SK-N-MC (cell line): ENCODE measurements around the gene PCDHA7.
"Not testable (repeated sequence)": the region's sequence is repeated elsewhere in the genome, so short reads cannot be mapped to it uniquely, and the experiment has no call there.

ENCODE experiments used
- DNase-seq: peaks from one replicate; pipeline ENCODE4 v3.0.0-alpha.2; 2011; ENCODE audit warnings: low read depth, low spot score
- H3K27ac ChIP-seq: fragments of 200-600 bp; sonication (generic); 2 replicates; pipeline ENCODE4 v1.5.1; 2016; ENCODE audit warnings: mixed run types
- H3K36me3 ChIP-seq: fragments of 200-600 bp; sonication (generic); 2 replicates; pipeline ENCODE4 v1.6.1; 2017; ENCODE audit warnings: antibody characterized with exemption, low read length, mixed read lengths; ENCODE audit not compliant: insufficient read depth
- H3K4me3 ChIP-seq: fragments of 200-600 bp; sonication (generic); 2 replicates; pipeline ENCODE4 v1.5.1; 2016
- H3K9ac ChIP-seq: fragments of 200-600 bp; sonication (generic); 2 replicates; pipeline ENCODE4 v1.8.0; 2017; ENCODE audit warnings: mixed run types, mixed read lengths; ENCODE audit not compliant: insufficient read length
- H3K9me3 ChIP-seq: fragments of 200-600 bp; sonication (generic); 2 replicates; pipeline ENCODE4 v1.6.1; 2017; ENCODE audit warnings: low read depth, mild to moderate bottlenecking, antibody characterized with exemption, low read length, moderate library complexity, mixed read lengths
- EZH2 ChIP-seq: fragments of 200-600 bp; sonication (generic); IDR thresholded peaks from one replicate; pipeline ENCODE4 v1.6.1; 2017; ENCODE audit warnings: antibody characterized with exemption
- FOXP2 ChIP-seq: optimal IDR thresholded peaks from 2 replicates; pipeline ENCODE3; 2011; ENCODE audit warnings: mild to moderate bottlenecking, moderate library complexity; ENCODE audit not compliant: insufficient read depth; ENCODE audit errors: extremely low read length, control extremely low read depth
- POLR2AphosphoS5 ChIP-seq: IDR thresholded peaks from 2 replicates; pipeline ENCODE4 v1.6.1; 2012; ENCODE audit warnings: mild to moderate bottlenecking, low read depth, low read length, borderline replicate concordance

Gene PCDHA7

GRCh38 chr5:140835622-140836510, 1.8 kb downstream of the PCDHA7 start:
- TF ChIP-seq EZH2: no peak
- TF ChIP-seq FOXP2: no peak
- H3K36me3 ChIP-seq: no peaks in the 10 kb centered on the region
- H3K27ac ChIP-seq: no peak overlapping the region
- no peak overlapping the region for H3K9ac ChIP-seq
- H3K4me3 ChIP-seq: no peak overlapping the region
- no peak for DNase-seq
- no peaks in the 10 kb centered on the region for H3K9me3 ChIP-seq

- Histone ChIP-seq H3K9me3 (no peaks in the 10 kb centered on the region), H3K36me3 (no peaks in the 10 kb centered on the region), H3K4me3 (no peak within 1 kb of the TSS), H3K27ac (no peak within 1 kb of the TSS), H3K9ac (no peak within 1 kb of the TSS)
- TF ChIP-seq EZH2 (no peak), FOXP2 (no peak), POLR2AphosphoS5 (no peak)
- no peak for DNase-seq
Measured at GRCh38 chr5:140840978-140841962, 7.2 kb downstream of the PCDHA7 start, which contains the start of gene PCDHA8. PCDHA8 (plus strand) TSS chr5:140841187; CDS start chr5:140841322, 135 bp downstream.

GRCh38 chr5:140842798-140843733, 9.0 kb downstream of the PCDHA7 start:
- no peak overlapping the region for H3K27ac ChIP-seq
- no peak for DNase-seq
- no peak overlapping the region for H3K9ac ChIP-seq
- H3K9me3 ChIP-seq: no peaks in the 10 kb centered on the region
- no peak overlapping the region for H3K4me3 ChIP-seq
- no peak for TF ChIP-seq FOXP2
- no peak for TF ChIP-seq POLR2AphosphoS5
- TF ChIP-seq EZH2: no peak
- no peaks in the 10 kb centered on the region for H3K36me3 ChIP-seq

- H3K36me3 ChIP-seq, H3K4me3 ChIP-seq, H3K9ac ChIP-seq, H3K27ac ChIP-seq, H3K9me3 ChIP-seq, DNase-seq: not testable (repeated sequence)
Measured at GRCh38 chr5:140848139-140849102, 14.4 kb downstream of the PCDHA7 start, which contains the start of gene PCDHA9. PCDHA9 (plus strand) TSS chr5:140848382; CDS start chr5:140848496, 114 bp downstream.

GRCh38 chr5:140849831-140850634, 16.0 kb downstream of the PCDHA7 start:
- H3K9ac ChIP-seq, H3K9me3 ChIP-seq, H3K4me3 ChIP-seq, H3K36me3 ChIP-seq, DNase-seq, H3K27ac ChIP-seq: not testable (repeated sequence)

- H3K27ac ChIP-seq: no peak within 1 kb of the TSS
- no peak within 1 kb of the TSS for H3K9ac ChIP-seq
- no peaks in the 10 kb centered on the region for H3K9me3 ChIP-seq
- H3K36me3 ChIP-seq: no peaks in the 10 kb centered on the region
- TF ChIP-seq FOXP2 (no peak), POLR2AphosphoS5 (no peak), EZH2 (no peak)
- H3K4me3 ChIP-seq: no peak within 1 kb of the TSS
- DNase-seq: peak; percentile 56
Measured at GRCh38 chr5:140855772-140856674, 22.0 kb downstream of the PCDHA7 start, which contains the start of gene PCDHA10. PCDHA10 (plus strand) TSS chr5:140855897; CDS start chr5:140856049, 152 bp downstream.
